ENCODE results near the gene RHBDD1. TPM values are rescaled to one million over a fixed set of nuclear protein-coding genes. Genes with fewer than 3 reads are reported as not detected.

RHBDD1 gene
- total RNA-seq, 1 experiment from 2014 or later: 74.9 TPM

DNA sequence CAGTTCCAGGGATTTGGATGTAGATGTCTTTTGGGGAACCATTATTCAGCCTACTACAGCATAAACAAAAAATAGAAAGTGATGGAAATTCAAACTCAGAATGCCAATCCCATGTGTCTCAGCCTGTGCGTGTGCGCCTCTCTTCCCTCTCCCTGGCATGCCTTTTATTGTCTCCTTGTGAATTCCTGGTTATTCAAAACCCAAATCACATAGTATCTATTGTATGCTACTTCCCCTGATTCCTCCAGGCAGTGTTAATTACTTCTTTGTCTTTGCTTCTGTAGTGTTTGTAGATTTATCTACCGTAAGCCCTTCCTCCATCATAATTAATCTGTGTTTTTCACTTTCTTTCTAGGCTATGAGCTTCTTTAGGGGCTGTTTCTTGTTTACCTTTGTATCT lies 38.9 kb downstream of the RHBDD1 start:
- H3K79me2 ChIP-seq (ENCODE audit: low read length): no peaks in the 10 kb centered on the region
- no peaks in the 10 kb centered on the region for H3K4me1 ChIP-seq (ENCODE audit: low read length)
- H3K4me3 ChIP-seq (ENCODE audit: low read length): no peak overlapping the region
- H3K4me2 ChIP-seq (ENCODE audit: low read depth, low read length, poor library complexity, severe bottlenecking): no peak overlapping the region
- no peaks in the 10 kb centered on the region for H4K20me1 ChIP-seq (ENCODE audit: insufficient read depth, low read depth, low read length)
- H2AFZ ChIP-seq (ENCODE audit: low read length): no peak overlapping the region
- no peak for DNase-seq
- H3K36me3 ChIP-seq (ENCODE audit: insufficient read depth, low read length): no peaks in the 10 kb centered on the region
- no peak overlapping the region for H3K9ac ChIP-seq (ENCODE audit: low read length)
- H3K27me3 ChIP-seq (ENCODE audit: low read length): no peaks in the 10 kb centered on the region
- no peak overlapping the region for H3K27ac ChIP-seq (ENCODE audit: low read length)
- no peaks in the 10 kb centered on the region for H3K9me3 ChIP-seq (ENCODE audit: low read length)
- no peaks in the 10 kb centered on the region for H3K9me2 ChIP-seq (replicated peaks; ENCODE audit: insufficient read depth, low read length)

DNA sequence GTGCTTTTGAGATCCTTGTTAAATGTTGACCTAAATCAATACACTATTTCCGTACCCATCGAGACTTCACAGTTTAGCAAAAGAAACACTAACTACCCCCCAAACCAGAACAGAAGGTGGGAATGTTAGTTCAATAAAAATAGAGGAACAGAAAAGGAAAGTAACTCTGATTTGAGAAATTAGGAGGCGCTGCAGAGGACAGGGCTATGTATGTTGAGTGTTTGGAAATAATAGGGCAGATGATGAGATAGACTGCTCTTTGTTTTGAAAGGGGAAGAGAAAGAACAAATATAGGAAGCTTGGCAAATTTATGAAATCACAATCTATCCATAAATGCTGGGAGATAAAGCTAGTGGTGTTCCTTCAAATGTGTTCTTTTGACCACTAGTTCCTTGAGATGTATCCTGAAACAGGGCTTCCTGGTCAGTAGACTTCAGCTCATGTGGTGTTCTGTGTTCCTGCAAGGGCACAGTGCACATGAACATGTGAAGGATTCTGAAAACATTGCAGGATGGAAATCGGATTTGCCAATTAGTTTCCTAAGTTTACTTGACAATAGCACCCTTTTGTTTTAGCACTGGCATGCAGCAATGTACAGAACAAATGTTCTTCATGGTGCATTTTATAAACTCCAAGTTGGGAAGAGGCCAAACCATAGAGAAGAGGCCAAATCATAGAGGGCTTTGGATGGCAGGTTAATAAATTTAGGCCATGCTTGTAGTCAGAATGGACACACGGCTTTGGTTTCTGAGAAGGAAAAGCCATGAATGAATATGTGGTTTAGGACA lies 39.8 kb downstream of the RHBDD1 start:
- DNase-seq: no peak
- no peak overlapping the region for H3K4me2 ChIP-seq (ENCODE audit: low read depth, low read length, poor library complexity, severe bottlenecking)

DNA sequence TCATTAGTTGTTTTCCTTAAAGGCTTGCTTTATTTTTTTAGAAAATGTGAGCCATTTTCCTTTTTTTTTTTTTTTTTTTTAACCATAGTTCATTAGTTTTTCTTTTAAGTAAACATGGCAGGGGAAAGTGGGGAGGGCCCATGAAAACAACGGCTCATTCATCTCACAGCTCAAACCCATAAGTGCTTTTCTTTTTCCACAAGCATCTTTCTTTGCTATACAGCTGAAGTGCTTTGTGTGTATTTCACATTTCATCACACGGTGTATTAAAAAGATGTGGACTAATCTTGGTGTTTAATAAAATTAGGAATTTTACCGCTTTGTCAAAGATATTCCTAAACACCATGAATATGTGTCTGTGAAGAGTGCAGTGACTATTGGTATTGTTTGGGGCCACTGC lies 41.6 kb downstream of the RHBDD1 start:
- Histone ChIP-seq H4K20me1 (ENCODE audit: insufficient read depth, low read depth, low read length) (no peaks in the 10 kb centered on the region), H3K79me2 (ENCODE audit: low read length) (no peaks in the 10 kb centered on the region), H3K27me3 (ENCODE audit: low read length) (no peaks in the 10 kb centered on the region), H2AFZ (ENCODE audit: low read length) (no peak overlapping the region), H3K4me1 (ENCODE audit: low read length) (no peaks in the 10 kb centered on the region), H3K4me3 (ENCODE audit: low read length) (no peak overlapping the region), H3K9me2 (replicated peaks; ENCODE audit: insufficient read depth, low read length) (no peaks in the 10 kb centered on the region), H3K9ac (ENCODE audit: low read length) (no peak overlapping the region), H3K4me2 (ENCODE audit: low read depth, low read length, poor library complexity, severe bottlenecking) (no peak overlapping the region), H3K36me3 (ENCODE audit: insufficient read depth, low read length) (no peaks in the 10 kb centered on the region), H3K9me3 (ENCODE audit: low read length) (no peaks in the 10 kb centered on the region), H3K27ac (ENCODE audit: low read length) (no peak overlapping the region)
- DNase-seq: no peak

More for the DNA sequence above, 39.8 kb downstream of the RHBDD1 start:
- H3K4me3 ChIP-seq (ENCODE audit: low read length): no peak overlapping the region
- H2AFZ ChIP-seq (ENCODE audit: low read length): no peak overlapping the region
- no peaks in the 10 kb centered on the region for H3K27me3 ChIP-seq (ENCODE audit: low read length)
- H3K9ac ChIP-seq (ENCODE audit: low read length): no peak overlapping the region
- H3K9me2 ChIP-seq (replicated peaks; ENCODE audit: insufficient read depth, low read length): no peaks in the 10 kb centered on the region
- H3K79me2 ChIP-seq (ENCODE audit: low read length): no peaks in the 10 kb centered on the region
- H3K9me3 ChIP-seq (ENCODE audit: low read length): no peaks in the 10 kb centered on the region
- H3K27ac ChIP-seq (ENCODE audit: low read length): no peak overlapping the region
- no peaks in the 10 kb centered on the region for H3K36me3 ChIP-seq (ENCODE audit: insufficient read depth, low read length)
- no peaks in the 10 kb centered on the region for H3K4me1 ChIP-seq (ENCODE audit: low read length)
- H4K20me1 ChIP-seq (ENCODE audit: insufficient read depth, low read depth, low read length): no peaks in the 10 kb centered on the region

DNA sequence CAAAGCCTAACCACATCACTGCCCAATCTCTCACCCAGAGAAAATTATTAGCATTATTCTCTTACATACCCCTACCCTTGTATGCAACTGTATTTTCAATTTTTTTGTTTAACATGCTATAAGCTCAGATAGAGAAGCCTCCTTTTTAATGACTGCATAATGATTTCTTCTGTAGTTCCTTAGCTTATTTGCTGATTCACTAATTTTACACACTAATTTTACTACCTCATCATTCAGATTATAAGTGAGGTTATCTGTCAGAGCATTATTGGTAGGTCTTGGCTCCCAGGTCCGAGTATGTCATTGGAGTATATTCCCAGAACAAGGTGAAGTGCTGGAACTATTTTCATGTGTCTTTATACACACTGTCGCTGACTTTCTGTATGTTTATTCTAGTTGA lies 45.4 kb downstream of the RHBDD1 start:
- no peaks in the 10 kb centered on the region for H3K79me2 ChIP-seq (ENCODE audit: low read length)
- no peak overlapping the region for H3K27ac ChIP-seq (ENCODE audit: low read length)
- no peak overlapping the region for H3K4me3 ChIP-seq (ENCODE audit: low read length)
- no peak overlapping the region for H2AFZ ChIP-seq (ENCODE audit: low read length)
- H4K20me1 ChIP-seq (ENCODE audit: insufficient read depth, low read depth, low read length): 0 out of 2 replicates have a peak, but pooled peaks cover 3% of the 10 kb centered on the region
- no peaks in the 10 kb centered on the region for H3K9me3 ChIP-seq (ENCODE audit: low read length)
- no peaks in the 10 kb centered on the region for H3K4me1 ChIP-seq (ENCODE audit: low read length)
- no peak for DNase-seq
- no peaks in the 10 kb centered on the region for H3K36me3 ChIP-seq (ENCODE audit: insufficient read depth, low read length)
- no peaks in the 10 kb centered on the region for H3K9me2 ChIP-seq (replicated peaks; ENCODE audit: insufficient read depth, low read length)
- no peak overlapping the region for H3K9ac ChIP-seq (ENCODE audit: low read length)
- H3K4me2 ChIP-seq (ENCODE audit: low read depth, low read length, poor library complexity, severe bottlenecking): no peak overlapping the region
- no peaks in the 10 kb centered on the region for H3K27me3 ChIP-seq (ENCODE audit: low read length)

GRCh38 chr2:226882606-226883005 lies 46.8 kb downstream of the RHBDD1 start:
- Histone ChIP-seq H3K27me3 (ENCODE audit: low read length) (no peaks in the 10 kb centered on the region), H3K9ac (ENCODE audit: low read length) (no peak overlapping the region), H3K27ac (ENCODE audit: low read length) (no peak overlapping the region), H3K9me2 (replicated peaks; ENCODE audit: insufficient read depth, low read length) (no peaks in the 10 kb centered on the region), H3K4me2 (ENCODE audit: low read depth, low read length, poor library complexity, severe bottlenecking) (no peak overlapping the region), H3K4me1 (ENCODE audit: low read length) (no peaks in the 10 kb centered on the region), H3K9me3 (ENCODE audit: low read length) (no peaks in the 10 kb centered on the region), H2AFZ (ENCODE audit: low read length) (no peak overlapping the region), H3K79me2 (ENCODE audit: low read length) (no peaks in the 10 kb centered on the region), H3K36me3 (ENCODE audit: insufficient read depth, low read length) (no peaks in the 10 kb centered on the region), H4K20me1 (ENCODE audit: insufficient read depth, low read depth, low read length) (0 out of 2 replicates have a peak, but pooled peaks cover 4% of the 10 kb centered on the region), H3K4me3 (ENCODE audit: low read length) (no peak overlapping the region)
- no peak for DNase-seq

GRCh38 chr2:226883296-226883795 lies 47.5 kb downstream of the RHBDD1 start:
- H3K4me3 ChIP-seq (ENCODE audit: low read length): no peak overlapping the region
- no peak overlapping the region for H3K9ac ChIP-seq (ENCODE audit: low read length)
- no peak overlapping the region for H3K27ac ChIP-seq (ENCODE audit: low read length)
- no peaks in the 10 kb centered on the region for H3K9me3 ChIP-seq (ENCODE audit: low read length)
- no peak for DNase-seq
- H3K79me2 ChIP-seq (ENCODE audit: low read length): no peaks in the 10 kb centered on the region
- no peak overlapping the region for H2AFZ ChIP-seq (ENCODE audit: low read length)
- no peaks in the 10 kb centered on the region for H3K36me3 ChIP-seq (ENCODE audit: insufficient read depth, low read length)
- H3K27me3 ChIP-seq (ENCODE audit: low read length): no peaks in the 10 kb centered on the region
- no peaks in the 10 kb centered on the region for H3K9me2 ChIP-seq (replicated peaks; ENCODE audit: insufficient read depth, low read length)
- 0 out of 2 replicates have a peak, but pooled peaks cover 4% of the 10 kb centered on the region for H4K20me1 ChIP-seq (ENCODE audit: insufficient read depth, low read depth, low read length)
- no peaks in the 10 kb centered on the region for H3K4me1 ChIP-seq (ENCODE audit: low read length)
- no peak overlapping the region for H3K4me2 ChIP-seq (ENCODE audit: low read depth, low read length, poor library complexity, severe bottlenecking)

DNA sequence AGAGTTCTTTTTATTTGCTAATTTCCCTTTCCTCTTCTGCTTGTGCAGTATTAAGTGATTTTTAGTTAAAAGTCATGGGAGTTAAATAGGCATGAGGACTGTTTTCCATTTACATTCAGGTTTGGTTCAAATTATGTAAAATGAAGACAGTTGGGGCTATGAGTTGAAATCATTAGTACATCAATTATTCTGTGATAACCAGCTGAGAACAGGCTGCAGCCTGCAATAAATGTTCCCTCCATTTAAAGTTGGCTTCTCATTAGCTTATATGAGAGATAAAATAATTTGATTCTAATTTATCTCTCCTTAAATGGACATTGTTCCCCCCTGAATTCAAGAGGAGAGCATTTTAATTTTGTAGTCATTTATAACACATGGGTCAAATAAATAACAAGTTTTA lies 48.3 kb downstream of the RHBDD1 start:
- no peak overlapping the region for H3K27ac ChIP-seq (ENCODE audit: low read length)
- H3K27me3 ChIP-seq (ENCODE audit: low read length): no peaks in the 10 kb centered on the region
- H4K20me1 ChIP-seq (ENCODE audit: insufficient read depth, low read depth, low read length): 0 out of 2 replicates have a peak, but pooled peaks cover 4% of the 10 kb centered on the region
- no peaks in the 10 kb centered on the region for H3K79me2 ChIP-seq (ENCODE audit: low read length)
- H3K36me3 ChIP-seq (ENCODE audit: insufficient read depth, low read length): no peaks in the 10 kb centered on the region
- no peak for DNase-seq
- no peak overlapping the region for H2AFZ ChIP-seq (ENCODE audit: low read length)
- H3K4me2 ChIP-seq (ENCODE audit: low read depth, low read length, poor library complexity, severe bottlenecking): no peak overlapping the region
- H3K4me1 ChIP-seq (ENCODE audit: low read length): no peaks in the 10 kb centered on the region
- H3K4me3 ChIP-seq (ENCODE audit: low read length): no peak overlapping the region
- no peak overlapping the region for H3K9ac ChIP-seq (ENCODE audit: low read length)
- H3K9me3 ChIP-seq (ENCODE audit: low read length): no peaks in the 10 kb centered on the region
- H3K9me2 ChIP-seq (replicated peaks; ENCODE audit: insufficient read depth, low read length): no peaks in the 10 kb centered on the region

DNA sequence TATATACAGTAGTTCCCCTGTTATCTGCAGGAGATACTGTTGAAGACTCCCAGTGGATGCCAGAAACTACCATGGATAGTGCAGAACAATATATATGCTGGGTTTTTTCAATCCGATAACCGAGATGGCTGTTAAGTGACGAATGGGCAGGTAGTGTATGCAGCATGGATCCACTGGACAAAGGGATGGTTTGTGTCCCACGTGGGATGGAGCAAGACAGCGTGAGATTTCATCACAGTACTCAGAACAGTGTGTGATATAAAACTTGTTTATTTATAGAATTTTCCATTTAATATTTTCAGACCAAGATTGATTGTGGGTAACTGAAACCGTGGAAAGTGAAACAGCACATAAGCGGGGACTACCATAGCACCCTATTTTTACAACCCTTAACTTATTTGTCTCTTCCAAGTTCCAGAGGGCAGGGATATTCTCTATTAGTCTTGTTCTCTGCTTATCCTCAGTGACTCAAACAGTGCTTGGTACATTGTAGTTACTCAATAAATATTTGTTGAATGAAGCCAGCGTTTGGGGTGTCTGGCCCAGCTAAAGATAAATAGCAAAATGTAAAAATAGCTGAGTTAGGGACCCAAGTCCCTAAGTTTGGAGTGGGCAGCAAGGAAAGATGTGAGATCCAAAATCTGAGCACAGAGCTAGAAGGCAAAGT lies 50.0 kb downstream of the RHBDD1 start:
- Histone ChIP-seq H4K20me1 (ENCODE audit: insufficient read depth, low read depth, low read length) (0 out of 2 replicates have a peak, but pooled peaks cover 4% of the 10 kb centered on the region), H3K4me2 (ENCODE audit: low read depth, low read length, poor library complexity, severe bottlenecking) (no peak overlapping the region), H3K9me3 (ENCODE audit: low read length) (no peaks in the 10 kb centered on the region), H2AFZ (ENCODE audit: low read length) (no peak overlapping the region), H3K27ac (ENCODE audit: low read length) (no peak overlapping the region), H3K36me3 (ENCODE audit: insufficient read depth, low read length) (no peaks in the 10 kb centered on the region), H3K79me2 (ENCODE audit: low read length) (no peaks in the 10 kb centered on the region), H3K9ac (ENCODE audit: low read length) (no peak overlapping the region), H3K4me1 (ENCODE audit: low read length) (no peaks in the 10 kb centered on the region), H3K9me2 (replicated peaks; ENCODE audit: insufficient read depth, low read length) (no peaks in the 10 kb centered on the region), H3K27me3 (ENCODE audit: low read length) (no peaks in the 10 kb centered on the region), H3K4me3 (ENCODE audit: low read length) (no peak overlapping the region)
- DNase-seq: no peak
